Neural cell (in vitro differentiated cells): ENCODE data around the gene CMTM8.

Source experiments
- EP300 ChIP-seq: fragments of 450-650 bp; conservative IDR thresholded peaks from 2 replicates; pipeline ENCODE4 v1.6.1; 2014; ENCODE audit warnings: antibody characterized with exemption, mild to moderate bottlenecking, moderate library complexity; ENCODE audit not compliant: poor library complexity, severe bottlenecking
- TF ChIP-seq, protein P1 (sequence below): fragments of 450-650 bp; IDR thresholded peaks from 2 replicates; pipeline ENCODE4 v1.5.1; 2014; ENCODE audit warnings: antibody characterized with exemption, mild to moderate bottlenecking, moderate library complexity; ENCODE audit not compliant: poor library complexity, severe bottlenecking

DNA sequence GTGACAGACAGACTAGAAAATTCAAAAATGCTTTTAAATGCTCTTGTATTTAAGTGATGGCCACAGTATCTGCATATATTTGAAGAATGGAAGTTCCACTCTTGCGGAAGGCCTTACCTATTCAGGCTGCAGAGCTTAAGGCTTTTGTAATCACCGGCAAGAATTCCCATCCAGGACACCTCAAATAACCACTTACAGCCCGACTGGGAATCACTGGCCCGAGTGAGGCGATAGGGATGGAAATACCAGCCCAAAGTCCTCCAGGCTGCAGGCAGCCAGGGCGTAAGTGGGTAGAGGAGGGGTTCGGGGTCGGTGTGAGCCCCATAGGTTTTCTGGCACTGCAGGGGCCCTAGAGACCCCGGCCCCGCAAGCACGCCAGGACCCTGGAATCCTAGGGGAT, 162.6 kb downstream of the CMTM8 start:
- TF ChIP-seq, protein P1, sequence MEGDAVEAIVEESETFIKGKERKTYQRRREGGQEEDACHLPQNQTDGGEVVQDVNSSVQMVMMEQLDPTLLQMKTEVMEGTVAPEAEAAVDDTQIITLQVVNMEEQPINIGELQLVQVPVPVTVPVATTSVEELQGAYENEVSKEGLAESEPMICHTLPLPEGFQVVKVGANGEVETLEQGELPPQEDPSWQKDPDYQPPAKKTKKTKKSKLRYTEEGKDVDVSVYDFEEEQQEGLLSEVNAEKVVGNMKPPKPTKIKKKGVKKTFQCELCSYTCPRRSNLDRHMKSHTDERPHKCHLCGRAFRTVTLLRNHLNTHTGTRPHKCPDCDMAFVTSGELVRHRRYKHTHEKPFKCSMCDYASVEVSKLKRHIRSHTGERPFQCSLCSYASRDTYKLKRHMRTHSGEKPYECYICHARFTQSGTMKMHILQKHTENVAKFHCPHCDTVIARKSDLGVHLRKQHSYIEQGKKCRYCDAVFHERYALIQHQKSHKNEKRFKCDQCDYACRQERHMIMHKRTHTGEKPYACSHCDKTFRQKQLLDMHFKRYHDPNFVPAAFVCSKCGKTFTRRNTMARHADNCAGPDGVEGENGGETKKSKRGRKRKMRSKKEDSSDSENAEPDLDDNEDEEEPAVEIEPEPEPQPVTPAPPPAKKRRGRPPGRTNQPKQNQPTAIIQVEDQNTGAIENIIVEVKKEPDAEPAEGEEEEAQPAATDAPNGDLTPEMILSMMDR: no peak
- no peak for TF ChIP-seq EP300
